GM19463 (cell line): ENCODE measurements around the gene APLN.

Experiments
- ATAC-seq: cut with Tn5 transposase; IDR thresholded peaks from one replicate; pipeline ENCODE4 v1.9.1; 2021; ENCODE audit warnings: mild to moderate bottlenecking, moderate library complexity; ENCODE audit not compliant: unreplicated experiment

Gene APLN

DNA sequence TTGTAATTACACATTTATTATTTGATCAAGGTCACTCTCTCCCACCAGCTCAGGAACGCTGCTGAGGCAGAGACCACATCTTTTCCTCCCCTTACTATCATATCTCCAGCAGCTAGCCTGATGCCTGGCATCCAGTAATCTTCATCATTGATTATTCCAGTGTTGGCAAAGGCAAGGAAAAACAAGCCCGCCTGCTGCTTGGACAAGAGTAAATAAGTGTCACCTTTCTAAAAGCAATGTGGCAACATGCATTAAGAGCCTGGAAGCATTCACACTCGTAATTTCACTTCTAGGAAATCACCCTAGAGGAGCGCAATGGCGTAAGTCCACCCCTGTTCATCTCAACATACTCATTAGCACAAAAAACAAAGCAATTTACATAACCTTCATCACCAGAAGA, 54.8 kb downstream of the APLN start:
- ATAC-seq = no peak

DNA sequence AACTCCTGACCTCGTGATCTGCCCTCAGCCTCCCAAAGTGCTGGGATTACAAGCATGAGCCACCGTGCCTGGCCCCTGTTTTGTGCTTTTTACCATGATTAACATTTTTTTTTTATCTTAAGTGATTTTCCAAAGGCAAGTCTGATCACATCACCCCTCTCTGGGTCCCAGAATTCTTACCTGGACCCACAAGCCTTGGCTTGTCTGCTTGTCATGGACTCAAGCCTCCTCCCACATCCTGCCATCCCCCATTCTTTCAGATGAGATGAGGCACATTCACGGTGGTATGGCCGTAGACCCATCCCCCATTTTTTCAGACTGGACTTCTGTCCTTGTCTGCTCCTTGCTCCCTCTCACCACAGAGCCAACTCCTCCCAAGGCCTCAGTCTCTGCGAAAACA, 55.3 kb downstream of the APLN start:
- no peak for ATAC-seq

DNA sequence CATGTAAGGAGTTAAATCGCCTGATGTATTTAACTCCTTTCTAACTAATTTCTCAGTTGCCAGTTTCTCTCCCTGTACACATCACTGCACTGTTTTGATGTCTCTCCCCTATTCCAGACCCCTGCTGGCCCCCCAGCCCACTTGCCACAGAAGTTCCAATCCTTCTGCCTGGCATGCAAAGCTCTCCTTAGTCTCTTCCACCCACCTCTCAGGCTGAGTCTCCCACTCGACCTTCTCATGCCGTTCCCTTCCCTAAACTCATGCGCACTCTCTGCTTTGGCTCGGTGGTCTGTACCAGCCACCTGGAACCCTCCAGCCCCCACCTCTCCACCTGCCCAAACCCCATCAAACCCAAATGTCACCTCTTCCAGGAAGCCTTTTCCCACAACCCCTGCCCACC, 56.9 kb downstream of the APLN start:
- no peak for ATAC-seq

DNA sequence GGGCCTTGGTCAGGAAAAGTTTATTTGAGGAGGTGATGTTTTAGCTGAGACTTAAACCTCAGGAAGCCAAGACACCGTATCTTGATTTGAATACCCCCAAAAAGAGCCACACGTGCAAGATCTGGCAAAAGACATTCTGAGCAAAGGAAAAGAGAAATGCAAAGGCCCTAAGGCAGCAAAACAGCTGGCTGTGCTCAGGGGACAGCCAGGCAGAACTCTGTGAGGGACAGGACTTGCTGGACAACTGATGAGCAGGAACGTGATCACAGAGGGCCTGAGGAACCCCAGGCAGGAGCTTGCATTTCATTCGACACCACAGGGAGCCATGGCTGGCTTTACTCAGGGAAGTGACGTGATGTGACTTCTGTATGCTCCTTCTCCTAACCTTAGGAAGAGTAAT, 58.7 kb downstream of the APLN start:
- no peak for ATAC-seq
